HTERT RPE-1 (cell line): Measurements from ENCODE around the gene GBA2.

Experiments used
- in situ Hi-C: fragments of 300-500 bp; cut with MboI; formaldehyde crosslinking; loops from 4 replicates; pipeline ENCODE4 v1.14.3; 2020; ENCODE audit warnings: low sequenced_read_pairs

Gene GBA2

DNA sequence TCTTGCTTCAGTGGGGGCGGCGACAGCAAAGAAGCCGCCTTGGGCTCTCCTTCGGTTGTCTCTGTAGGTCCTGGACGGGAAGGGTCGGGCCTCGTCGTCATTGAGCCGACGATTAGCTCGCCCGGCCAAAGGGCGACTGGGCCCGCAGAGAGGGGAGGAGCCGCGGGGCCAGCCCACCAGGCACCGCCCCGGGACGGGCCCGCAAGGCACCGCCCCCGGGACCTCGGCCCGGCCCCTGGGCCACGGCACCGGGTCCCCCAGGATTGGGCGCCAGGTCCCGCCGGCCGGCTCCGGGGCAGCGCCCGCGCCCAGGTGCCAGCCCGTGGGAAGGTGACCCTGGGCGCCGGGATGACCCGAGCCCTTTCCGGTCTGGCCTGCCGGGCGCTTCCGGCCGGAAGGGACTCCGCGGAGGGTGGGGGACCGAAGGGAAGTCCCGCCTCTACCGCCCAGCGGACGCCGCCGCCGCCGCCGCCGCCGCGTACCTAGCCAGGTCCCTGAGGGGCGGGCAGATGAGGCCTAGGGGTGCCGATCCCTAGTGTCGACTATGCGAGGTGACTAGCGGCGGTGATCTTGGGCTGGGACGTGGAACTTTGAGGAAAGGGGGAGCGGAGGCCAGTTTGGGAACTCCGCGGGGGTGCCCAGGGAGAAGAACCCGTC, at the start of gene GBA2, which contains the start of gene RGP1:
TSS of gene GBA2 (minus strand) at position 371 of the 657 bp plus-strand sequence. CDS start 524 bp downstream, outside the sequence.
TSS of gene RGP1 (plus strand) at position 430 of the 657 bp plus-strand sequence. CDS start 469 bp downstream, outside the sequence.
- in situ Hi-C loops: no loop called here

DNA sequence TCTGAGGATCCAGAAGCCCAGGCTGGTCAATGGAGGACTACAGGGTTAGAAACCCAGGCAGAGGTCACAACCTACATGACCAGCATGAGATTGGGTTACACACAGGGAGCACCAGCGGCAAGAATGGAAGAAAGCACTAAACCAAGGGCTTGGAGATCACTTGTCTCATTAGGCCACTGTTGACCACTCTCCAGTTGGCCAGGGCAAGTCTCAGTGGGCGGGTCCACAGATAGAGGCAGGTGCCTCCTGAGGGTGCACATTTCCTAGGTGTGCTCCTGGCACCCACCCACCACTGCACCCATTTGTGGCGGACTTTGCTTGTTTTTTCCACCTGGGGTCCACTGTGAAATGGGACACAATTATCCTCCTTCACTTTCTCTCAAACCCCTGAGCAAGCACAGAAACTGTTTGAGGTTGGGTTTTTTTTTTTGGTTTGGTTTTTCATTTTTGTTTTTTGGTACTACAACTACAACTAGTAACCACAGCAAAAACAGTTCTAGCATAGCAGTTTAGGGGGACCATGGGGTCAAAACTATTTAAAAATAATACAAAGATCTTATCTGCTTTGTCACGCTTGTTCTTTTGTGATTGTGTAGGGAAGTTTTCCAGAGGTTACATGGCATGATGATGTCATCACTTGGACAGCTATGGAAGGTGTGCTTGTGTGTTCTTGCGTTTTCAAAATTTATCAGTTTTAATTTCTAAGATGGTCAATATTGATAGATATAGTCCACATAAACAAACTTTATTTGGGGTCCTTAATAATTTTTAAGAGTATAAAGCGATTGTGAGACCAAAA, 48.5 kb upstream of the GBA2 start:
- in situ Hi-C loops: no loop called here

DNA sequence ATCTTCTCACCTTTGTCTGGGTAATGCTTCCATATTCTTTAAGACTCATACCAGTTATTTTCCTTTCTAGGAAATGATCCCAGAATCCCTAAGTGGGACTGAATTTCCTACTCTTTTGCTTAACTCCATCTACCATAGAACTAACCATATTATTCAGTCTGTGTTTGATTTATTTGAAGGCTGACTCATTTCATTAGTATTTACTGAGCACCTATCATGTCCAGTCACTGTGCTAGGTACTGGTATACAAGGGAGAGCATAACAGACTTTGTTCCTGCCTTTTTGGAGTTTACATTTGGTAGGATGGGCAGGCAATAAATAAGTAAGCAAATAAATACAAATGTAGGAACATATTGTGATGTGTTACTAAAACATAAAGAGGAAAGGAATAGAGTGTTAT, 46.7 kb upstream of the GBA2 start:
- in situ Hi-C loops: no loop called here

DNA sequence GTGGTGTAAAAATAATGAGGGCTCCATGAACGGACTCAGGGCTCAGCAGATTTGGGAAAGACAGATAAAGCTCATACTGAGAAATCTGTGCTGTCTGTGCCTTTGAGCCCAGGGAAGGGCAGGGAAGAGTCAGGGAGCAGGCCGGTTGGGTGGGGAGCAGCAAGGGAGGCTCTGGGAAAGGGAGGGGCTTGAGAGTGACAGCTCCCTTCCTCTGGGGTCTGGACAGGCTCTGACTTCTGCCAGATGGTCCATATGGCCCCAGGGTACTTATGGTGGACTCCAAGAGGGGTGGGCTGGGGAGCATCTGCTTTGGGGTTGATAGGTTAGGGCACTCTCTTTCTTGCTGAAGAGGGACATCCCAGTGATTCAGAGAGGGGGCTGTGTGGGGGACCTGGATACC, 44.4 kb upstream of the GBA2 start:
- in situ Hi-C loops: no loop called here

DNA sequence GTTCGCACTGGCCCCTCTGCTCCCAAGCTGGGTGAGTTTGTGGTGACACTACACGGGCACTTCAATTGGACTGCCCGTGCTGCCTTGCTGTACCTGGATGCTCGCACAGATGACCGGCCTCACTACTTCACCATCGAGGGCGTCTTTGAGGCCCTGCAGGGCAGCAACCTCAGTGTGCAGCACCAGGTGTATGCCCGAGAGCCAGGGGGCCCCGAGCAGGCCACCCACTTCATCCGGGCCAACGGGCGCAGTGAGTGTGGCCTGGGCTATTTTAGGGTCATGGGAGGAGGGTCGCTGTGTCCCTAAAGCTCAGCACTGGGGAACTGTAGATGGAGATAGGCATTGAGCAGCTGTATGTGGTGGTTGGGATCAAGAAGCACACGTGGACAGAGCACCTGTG, 43.8 kb upstream of the GBA2 start:
- in situ Hi-C loops: no loop called here

DNA sequence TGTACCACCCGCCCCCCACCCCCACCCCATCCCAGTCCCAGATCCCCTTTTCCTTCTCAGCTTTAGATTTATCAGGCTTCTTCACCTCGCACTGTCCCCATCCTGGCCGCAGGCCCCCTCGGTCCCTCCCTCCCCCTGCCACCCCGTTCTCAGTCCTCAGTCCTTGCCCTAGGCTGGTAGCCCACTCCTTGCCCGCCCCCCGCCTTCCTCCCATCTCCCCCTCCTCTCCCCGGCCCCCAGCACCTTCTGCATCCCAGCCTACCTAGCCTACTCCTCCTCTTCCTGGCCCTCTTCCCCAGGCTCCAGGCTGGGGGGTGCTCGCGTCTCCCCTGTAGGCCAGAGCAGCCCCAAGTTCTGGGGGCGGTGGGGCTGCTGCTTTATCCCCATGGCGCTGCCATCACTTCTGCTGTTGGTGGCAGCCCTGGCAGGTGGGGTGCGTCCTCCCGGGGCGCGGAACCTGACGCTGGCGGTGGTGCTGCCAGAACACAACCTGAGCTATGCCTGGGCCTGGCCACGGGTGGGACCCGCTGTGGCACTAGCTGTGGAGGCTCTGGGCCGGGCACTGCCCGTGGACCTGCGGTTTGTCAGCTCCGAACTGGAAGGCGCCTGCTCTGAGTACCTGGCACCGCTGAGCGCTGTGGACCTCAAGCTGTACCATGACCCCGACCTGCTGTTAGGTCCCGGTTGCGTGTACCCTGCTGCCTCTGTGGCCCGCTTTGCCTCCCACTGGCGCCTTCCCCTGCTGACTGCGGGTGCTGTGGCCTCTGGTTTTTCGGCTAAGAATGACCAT, 43.2 kb upstream of the GBA2 start:
- in situ Hi-C loops: no loop called here

DNA sequence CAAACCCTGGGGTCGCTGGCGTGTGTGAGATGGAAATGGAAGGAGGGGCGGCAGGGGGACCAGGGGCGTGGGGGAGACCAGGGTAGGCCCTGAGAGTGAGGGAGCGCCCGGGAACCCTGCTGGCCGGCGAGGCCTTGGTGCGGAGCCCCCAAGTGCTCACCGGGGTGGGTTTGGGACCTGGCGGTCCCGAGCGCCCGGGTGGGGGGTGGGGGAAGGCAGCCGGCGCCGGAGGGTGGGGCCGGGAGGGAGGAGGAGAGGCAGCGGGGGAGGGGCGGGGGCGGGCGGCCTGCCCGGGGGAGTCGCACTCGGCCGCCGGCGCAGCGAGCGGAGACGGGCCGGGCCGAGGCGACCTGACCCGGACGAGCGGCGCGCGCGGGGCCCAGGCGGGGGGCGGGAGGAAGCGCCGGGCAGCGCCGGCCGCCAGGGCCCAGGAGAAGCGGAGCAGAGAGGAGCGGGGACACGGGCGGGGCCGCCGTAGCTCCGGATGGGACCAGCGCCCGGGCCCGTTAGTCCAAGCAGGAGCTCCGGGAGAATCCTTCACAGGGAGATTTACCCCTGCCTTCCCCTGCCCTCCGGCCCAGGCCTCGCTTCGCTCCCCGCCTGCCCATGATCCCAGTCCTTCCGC, 42.4 kb upstream of the GBA2 start, which contains the start of gene NPR2:
TSS of gene NPR2 (plus strand) at position 295 of the 625 bp plus-strand sequence. CDS start 818 bp downstream, outside the sequence.
- in situ Hi-C loops: no loop called here

DNA sequence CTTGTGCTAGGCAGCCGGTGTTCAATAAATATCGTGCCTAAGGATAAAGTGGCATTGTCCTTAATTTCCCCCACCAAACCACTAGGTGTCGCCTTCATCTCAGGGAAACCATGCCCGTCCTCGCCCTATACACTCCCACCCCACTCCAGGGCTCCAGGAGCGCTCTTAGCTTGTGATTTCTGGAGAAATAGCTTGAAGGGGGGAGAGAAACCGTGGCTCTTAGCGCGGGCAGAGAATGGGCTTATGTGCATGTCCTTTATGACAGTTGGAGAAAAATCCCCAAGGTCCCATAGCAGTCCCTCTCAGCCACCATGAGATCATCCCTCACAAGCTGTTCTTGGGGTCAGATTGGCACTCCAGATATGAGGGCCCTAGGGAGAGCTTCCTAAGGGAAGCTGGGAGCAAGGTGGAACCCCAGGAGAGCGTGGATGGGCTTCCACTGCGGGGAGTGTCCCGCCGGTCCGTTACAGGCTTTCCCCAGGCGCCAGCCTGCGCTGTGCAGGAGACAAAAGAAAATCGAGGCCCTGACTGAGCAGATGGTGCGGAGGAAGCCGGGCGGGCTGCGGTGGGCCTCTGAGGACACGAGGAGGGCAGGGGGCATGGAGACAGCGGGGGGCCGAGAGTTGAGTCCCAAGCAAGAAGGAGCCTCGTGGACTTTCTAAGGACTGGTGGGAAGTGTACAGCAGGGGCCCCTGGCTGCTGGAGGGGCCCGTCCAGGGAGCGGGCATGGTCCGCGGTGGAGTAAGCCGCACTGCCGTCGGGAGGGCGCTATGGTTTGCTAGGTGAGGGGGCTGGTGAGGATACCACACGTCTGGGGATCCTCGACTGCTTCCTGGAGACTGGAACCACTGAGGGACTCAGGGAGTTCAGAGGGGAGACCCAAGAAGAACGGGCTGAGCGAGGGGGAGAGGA, 41.6 kb upstream of the GBA2 start:
- in situ Hi-C loops: no loop called here

DNA sequence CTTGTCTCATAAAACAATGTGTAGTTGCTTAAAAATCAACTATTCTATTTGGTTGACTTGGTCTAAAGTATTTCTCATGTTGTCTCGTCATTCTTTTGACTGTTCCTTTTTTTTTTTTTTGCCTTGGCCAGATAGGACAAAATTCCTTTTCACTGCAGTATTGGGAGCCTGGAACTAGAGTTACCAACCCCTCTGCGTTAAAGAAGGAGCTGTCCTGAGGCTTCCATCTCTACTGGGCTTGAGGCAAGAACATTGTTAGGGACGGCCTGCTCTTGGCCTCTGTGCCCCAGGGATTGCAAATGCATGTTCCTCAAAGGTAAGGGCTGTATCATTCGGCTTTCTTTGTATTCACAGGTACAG, 41.0 kb upstream of the GBA2 start:
- in situ Hi-C loops: no loop called here

DNA sequence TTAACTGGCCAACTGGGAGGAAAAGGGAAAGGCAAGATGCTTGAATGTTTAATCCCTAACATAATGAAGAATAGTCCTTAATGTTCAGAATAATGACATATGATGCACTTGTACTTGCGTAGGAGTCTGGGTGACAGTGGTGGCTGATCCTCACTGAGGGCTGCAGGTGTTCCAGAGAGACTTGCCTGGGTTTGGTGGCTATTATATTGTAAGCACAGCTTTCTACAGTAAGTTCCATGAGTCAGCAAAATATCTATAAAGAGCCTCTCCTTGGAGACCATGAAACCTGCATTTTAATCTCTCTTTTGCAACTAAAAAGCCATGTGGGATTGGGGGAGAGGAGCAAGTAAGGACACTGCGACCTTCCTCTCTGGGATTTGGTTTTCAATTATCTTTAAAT, 40.5 kb upstream of the GBA2 start:
- in situ Hi-C loops: no loop called here

DNA sequence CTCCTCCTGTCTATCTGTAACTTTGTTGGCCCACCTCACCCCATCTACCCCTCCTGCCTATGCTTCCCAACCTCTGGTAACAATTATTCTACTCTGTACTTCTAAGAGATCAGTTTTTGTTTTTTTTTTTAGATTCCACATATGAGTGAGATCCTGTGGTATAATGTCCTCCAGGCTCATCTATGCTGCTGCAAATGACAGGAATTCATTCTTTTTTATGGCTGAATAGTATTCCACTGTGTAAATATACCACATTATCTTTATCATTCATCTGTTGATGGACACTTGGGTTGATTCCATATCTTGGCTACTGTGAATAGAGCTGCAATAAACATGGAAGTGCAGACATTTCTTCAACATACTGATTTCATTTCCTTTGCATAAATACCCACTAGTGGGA, 34.4 kb upstream of the GBA2 start:
- in situ Hi-C loops: no loop called here

DNA sequence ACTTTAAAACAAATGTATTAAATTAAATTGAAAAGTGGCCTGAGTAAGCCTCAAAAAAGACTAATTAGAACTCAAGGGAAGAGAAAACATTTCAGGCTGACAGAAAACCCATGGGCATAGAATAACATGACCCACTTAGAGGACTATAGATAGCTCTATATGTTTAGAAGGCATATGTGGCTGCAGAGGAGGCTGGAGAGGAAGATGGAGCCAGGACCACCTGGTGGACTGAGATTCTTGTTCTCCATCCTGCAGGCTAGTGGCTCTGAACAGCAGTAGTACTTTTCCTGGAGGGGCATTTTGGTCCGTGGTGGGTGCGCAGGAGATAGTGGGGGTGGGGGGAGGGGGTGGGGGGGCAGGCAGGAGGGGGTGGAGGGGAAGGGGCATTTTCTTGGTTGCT, 32.0 kb upstream of the GBA2 start:
- in situ Hi-C loops: no loop called here

DNA sequence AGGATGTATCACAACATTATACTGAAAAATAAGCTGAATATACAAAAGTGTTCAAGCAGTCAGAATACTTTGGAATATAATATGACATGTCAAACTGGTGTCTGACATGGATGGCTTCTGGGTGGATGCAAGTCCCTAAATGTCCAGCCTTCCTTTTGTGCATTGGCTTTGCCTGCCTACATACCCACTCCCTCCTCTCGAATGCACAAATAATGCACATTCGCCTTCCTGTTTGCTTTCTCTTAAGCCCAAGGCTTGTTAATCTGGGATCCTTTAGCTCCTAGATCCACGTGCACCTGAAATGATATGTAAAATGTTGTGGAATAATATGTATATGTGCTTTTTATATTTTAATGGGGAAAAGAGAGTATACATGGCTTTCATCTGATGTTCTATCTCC, 29.5 kb upstream of the GBA2 start:
- in situ Hi-C loops: no loop called here

DNA sequence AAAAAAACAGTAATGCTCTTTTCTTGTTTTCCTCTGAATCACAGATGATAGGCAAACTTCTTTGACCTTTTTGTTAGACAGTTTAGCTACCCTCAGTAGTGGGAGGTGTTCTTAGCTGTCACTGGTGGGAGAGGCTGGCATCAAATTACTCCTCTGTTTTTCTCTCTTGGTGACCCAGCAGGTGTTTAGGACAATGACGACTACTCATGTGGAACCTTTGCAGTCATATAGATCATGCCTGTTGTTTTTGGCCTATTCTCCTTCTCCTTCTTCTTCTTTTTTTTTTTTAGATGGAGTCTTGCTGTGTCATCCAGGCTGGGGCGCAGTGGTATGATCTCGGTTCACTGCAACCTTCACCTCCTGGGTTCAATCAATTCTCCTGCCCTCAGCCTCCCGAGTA, 27.0 kb upstream of the GBA2 start:
- in situ Hi-C loops: no loop called here

DNA sequence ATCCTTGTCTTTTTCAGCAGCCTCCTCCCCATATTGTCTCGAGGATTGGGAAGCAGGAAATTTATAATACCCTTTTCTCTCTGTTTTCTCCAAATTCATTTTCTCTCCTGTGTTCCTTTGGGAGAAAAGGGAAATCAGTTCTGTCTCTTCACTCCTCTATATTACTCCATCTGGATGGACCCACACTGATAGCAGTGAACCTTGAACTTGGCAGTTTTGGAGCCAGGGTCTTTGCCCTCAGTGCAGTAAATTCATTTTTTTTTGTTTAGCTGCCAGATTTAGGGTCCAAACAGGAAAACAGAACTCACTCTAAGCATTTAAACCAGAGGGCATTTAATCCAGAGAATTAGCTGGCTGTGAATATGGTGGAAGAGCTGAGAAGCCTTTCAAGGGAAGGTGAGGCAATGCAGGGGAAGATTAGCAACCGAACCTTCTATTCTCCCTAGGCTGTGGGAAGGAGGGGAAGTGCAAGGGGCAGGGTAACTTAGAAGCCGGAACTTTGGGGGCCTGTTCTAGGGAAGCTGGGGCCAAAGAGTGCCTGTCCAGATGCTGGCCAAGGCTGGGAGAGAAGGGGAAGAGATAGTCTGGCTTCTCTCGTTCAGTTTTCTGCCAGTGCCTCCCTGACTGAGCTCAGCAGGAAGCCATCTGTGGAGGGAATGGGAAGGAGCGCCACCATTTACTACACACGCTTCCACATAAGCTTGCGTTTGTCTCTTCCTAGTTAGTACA, 26.0 kb upstream of the GBA2 start:
- in situ Hi-C loops: no loop called here

DNA sequence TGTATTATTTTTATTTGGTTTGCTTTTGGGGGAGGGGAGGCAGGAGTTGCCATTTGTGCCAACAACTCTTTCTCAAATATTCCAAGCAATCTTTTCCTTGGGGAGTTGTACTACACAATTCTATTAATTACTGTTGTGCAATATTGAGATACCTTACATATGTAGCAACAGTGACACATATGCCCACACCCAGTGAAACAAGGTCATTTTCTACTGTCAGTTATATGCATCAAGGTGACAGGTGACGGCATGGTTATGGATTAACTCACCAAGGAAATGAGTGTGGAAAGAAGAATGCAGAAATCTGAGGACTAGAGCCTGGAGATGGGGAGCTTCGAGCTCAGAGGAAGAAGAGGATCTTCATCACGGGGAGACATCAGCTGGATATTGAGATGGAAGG, 22.9 kb upstream of the GBA2 start:
- in situ Hi-C loops: no loop called here

DNA sequence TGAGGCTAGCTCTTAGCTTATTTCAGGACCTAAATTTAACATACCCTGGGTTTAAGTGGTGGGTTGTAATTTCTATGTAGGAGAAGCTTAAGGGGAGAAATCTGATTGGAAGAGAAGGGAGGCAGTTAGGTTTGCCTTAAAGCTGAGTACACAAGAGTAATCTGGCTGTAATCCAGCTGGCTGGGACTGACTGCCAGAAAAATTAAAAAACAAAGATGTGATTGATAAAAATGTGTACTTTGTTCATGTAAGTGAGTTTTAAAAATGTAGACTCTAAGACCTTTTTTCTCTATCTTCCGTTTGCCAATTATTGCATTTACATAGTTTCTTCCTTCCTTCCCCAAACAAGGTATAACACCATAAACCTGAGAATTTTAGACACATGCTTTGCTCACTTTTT, 22.5 kb upstream of the GBA2 start:
- in situ Hi-C loops: no loop called here

DNA sequence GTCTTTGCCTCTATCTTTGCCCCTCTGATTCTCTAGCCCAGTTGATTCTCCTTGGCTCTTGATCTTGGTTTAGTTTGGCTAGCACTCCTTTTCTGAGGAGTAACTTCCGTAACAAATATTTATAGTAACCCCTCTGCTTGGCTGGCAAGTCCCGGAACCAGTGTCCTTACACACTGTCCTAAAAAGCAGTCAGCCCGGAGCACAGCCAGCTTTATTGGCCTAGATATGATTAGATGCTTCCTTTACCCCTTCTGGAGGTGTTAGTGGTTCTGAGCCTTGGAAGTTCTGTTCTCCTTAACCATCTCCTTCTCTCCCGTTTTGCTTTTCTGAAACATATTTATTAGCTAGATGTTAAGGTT, 22.0 kb upstream of the GBA2 start:
- in situ Hi-C loops: no loop called here

DNA sequence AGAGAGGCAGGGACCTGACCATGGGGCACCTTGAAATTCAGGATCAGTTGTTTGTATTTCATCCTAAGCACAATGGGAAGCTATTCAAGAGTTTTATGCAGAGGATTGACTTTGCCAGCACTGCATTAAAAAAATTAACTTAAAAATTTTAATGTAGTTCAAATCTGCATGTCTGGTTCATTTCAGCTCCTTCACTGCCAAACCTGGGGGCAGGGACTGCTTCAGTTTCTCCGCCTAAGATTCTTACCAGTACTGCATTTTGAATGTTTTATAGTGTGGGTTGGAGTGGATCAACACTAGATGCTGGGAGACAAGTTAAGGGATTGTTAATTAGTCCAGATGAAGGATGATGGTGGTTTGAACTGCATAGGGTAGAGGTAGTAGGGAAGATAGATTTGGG, 20.7 kb upstream of the GBA2 start:
- in situ Hi-C loops: no loop called here

DNA sequence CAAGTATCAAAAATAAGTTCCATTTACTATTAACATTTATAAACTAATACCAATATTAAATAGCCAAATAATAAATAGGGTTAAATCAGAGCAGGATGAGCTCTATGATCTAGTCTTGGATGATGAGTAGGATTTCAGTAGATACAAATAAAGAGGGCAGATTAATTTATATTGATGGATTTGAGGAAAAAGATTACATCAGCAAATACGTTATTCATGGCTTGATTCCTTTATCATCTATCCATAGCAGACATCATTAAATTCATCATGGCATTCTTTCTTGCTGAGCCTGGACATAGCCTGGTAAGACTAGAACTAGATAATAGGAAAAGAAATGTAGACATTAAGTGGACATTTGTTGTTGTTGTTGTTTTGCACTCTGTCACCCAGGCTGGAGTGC, 18.4 kb upstream of the GBA2 start:
- in situ Hi-C loops: no loop called here
